Loucy (cell line): Measurements from ENCODE around the gene PLPPR3.
"Not testable (repeated sequence)": the region's sequence is repeated elsewhere in the genome, so short reads cannot be mapped to it uniquely, and the experiment has no call there.

ENCODE experiments used
- EZH2phosphoT487 ChIP-seq: fragments of 200-600 bp; IDR thresholded peaks from 2 replicates; pipeline ENCODE4 v1.6.1; 2018; ENCODE audit warnings: antibody characterized with exemption, mild to moderate bottlenecking, moderate library complexity, borderline replicate concordance
- TF ChIP-seq, protein P1 (sequence below): fragments of 200-600 bp; sonication (generic); conservative IDR thresholded peaks from 2 replicates; pipeline ENCODE4 v1.5.1; 2014; ENCODE audit warnings: mild to moderate bottlenecking, antibody characterized with exemption, low read length

DNA sequence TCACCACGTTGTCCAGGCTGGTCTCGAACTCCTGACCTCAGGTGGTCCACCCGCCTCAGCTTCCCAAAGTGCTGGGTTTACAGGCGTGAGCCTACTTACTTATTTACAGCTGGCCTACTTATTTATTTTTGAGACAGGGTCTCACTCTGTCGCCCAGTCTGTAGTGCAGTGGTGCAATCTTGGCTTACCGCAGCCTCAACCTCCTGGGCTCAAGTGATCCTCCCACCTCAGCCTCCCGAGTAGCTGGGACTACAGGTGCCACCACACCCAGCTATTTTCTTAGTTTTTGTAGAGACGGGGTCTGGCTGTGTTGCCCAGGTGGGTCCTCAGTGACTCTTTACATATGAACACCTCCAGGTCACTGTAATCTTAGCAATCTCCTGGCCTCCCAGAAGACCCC is 27.4 kb upstream of the PLPPR3 start:
- TF ChIP-seq EZH2phosphoT487, result not testable (repeated sequence)
- TF ChIP-seq, protein P1, sequence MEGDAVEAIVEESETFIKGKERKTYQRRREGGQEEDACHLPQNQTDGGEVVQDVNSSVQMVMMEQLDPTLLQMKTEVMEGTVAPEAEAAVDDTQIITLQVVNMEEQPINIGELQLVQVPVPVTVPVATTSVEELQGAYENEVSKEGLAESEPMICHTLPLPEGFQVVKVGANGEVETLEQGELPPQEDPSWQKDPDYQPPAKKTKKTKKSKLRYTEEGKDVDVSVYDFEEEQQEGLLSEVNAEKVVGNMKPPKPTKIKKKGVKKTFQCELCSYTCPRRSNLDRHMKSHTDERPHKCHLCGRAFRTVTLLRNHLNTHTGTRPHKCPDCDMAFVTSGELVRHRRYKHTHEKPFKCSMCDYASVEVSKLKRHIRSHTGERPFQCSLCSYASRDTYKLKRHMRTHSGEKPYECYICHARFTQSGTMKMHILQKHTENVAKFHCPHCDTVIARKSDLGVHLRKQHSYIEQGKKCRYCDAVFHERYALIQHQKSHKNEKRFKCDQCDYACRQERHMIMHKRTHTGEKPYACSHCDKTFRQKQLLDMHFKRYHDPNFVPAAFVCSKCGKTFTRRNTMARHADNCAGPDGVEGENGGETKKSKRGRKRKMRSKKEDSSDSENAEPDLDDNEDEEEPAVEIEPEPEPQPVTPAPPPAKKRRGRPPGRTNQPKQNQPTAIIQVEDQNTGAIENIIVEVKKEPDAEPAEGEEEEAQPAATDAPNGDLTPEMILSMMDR, result not testable (repeated sequence)
